H1 (cell line): ENCODE results near the gene EFCAB13. TPM values are rescaled to one million over a fixed set of nuclear protein-coding genes. Genes with fewer than 3 reads are reported as not detected.

Experiments
- CTCF ChIA-PET: fragments of 300-600 bp; sonication (Branson Sonifier 250); formaldehyde crosslinking; loops from one replicate; lab custom pipeline; 2021; ENCODE audit not compliant: partially characterized antibody; lab: Charles Lee
- POLR2A ChIA-PET: fragments of 300-600 bp; sonication (Branson Sonifier 250); formaldehyde crosslinking; loops from one replicate; lab custom pipeline; 2021; ENCODE audit warnings: inconsistent platforms; ENCODE audit not compliant: partially characterized antibody; lab: Charles Lee
- DNase-seq, 2 experiments: peaks; one replicate each; pipeline versions ENCODE4 v3.0.0 to v3.0.0-alpha.2; 2010 to 2022; ENCODE audit warnings: low spot score in 2 of 2, low read depth in 1 of 2, mixed read lengths in 1 of 2
- FAIRE-seq: peaks from 2 replicates; lab custom pipeline; 2011; peaks lifted over from hg19 to GRCh38; lab: Jason Lieb, UNC
- H2AFZ ChIP-seq: 2 replicates; pipeline ENCODE4 v1.8.1; 2012; ENCODE audit warnings: low read length, inconsistent platforms
- H2AK5ac ChIP-seq: 2 replicates; pipeline ENCODE4 v1.6.1; 2013; ENCODE audit warnings: low read depth, low read length
- H2BK120ac ChIP-seq: replicated peaks from 2 replicates; pipeline ENCODE3; 2013; ENCODE audit warnings: low read depth, low read length, inconsistent platforms
- H2BK12ac ChIP-seq: 2 replicates; pipeline ENCODE4 v1.6.1; 2013; ENCODE audit warnings: low read depth, low read length
- H2BK15ac ChIP-seq: 2 replicates; pipeline ENCODE4 v1.6.1; 2013; ENCODE audit warnings: low read length
- H2BK20ac ChIP-seq: 2 replicates; pipeline ENCODE4 v1.6.1; 2013; ENCODE audit warnings: low read length
- H2BK5ac ChIP-seq: 2 replicates; pipeline ENCODE4 v1.6.1; 2013; ENCODE audit warnings: low read depth, low read length
- H3K14ac ChIP-seq: 2 replicates; pipeline ENCODE4 v1.6.1; 2013; ENCODE audit warnings: inconsistent platforms; ENCODE audit not compliant: insufficient read length
- H3K18ac ChIP-seq: 2 replicates; pipeline ENCODE4 v1.6.1; 2013; ENCODE audit warnings: low read length; ENCODE audit errors: extremely low read depth
- H3K23ac ChIP-seq: 2 replicates; pipeline ENCODE4 v1.6.1; 2013; ENCODE audit warnings: inconsistent platforms; ENCODE audit not compliant: insufficient read length
- H3K23me2 ChIP-seq: 2 replicates; pipeline ENCODE4 v1.6.1; 2013; ENCODE audit warnings: low read depth, low read length
- H3K27ac ChIP-seq: 2 replicates; pipeline ENCODE4 v1.6.1; 2011; ENCODE audit warnings: low read depth, low read length, inconsistent platforms
- H3K27me3 ChIP-seq, 4 experiments: replicated peaks in 1 of 4; 1 replicate in 1 of 4; 2 replicates in 3 of 4; pipeline versions ENCODE4 v1.6.1 to v1.8.1; 2011 to 2013; ENCODE audit warnings: low read length in 3 of 4, mild to moderate bottlenecking in 3 of 4, inconsistent platforms in 2 of 4, mixed read lengths in 2 of 4, moderate library complexity in 1 of 4; ENCODE audit not compliant: control insufficient read depth in 3 of 4, insufficient read depth in 3 of 4; ENCODE audit errors: extremely low read depth in 1 of 4
- H3K36me3 ChIP-seq, 4 experiments: 2 replicates each; pipeline versions ENCODE4 v1.6.1 to v1.8.1; 2011 to 2013; ENCODE audit warnings: mild to moderate bottlenecking in 4 of 4, low read length in 3 of 4, moderate library complexity in 2 of 4, control low read depth in 1 of 4, inconsistent platforms in 1 of 4; ENCODE audit not compliant: insufficient read depth in 4 of 4, control insufficient read depth in 2 of 4
- H3K4ac ChIP-seq: replicated peaks from 2 replicates; pipeline ENCODE3; 2013; ENCODE audit warnings: low read length, low read depth, mixed read lengths, inconsistent platforms; ENCODE audit not compliant: insufficient read length
- H3K4me1 ChIP-seq, 4 experiments: replicated peaks in 1 of 4; 1 replicate in 1 of 4; 2 replicates in 3 of 4; pipeline versions ENCODE4 v1.6.1 to v1.8.1; 2011 to 2013; ENCODE audit warnings: low read length in 3 of 4, inconsistent platforms in 2 of 4, mixed read lengths in 1 of 4; ENCODE audit not compliant: insufficient read depth in 4 of 4, control insufficient read depth in 3 of 4
- H3K4me2 ChIP-seq, 2 experiments: 2 replicates each; pipeline versions ENCODE4 v1.6.1 to v1.8.1; 2011 to 2013; ENCODE audit warnings: low read depth in 2 of 2, low read length in 2 of 2, control low read depth in 1 of 2, inconsistent platforms in 1 of 2, mild to moderate bottlenecking in 1 of 2; ENCODE audit not compliant: insufficient read depth in 1 of 2
- H3K4me3 ChIP-seq, 4 experiments: fragments of 200-600, 300-600 bp in 1 of 4; sonication (generic), shearing (Covaris generic), sonication (Bioruptor Twin) in 1 of 4; 2 replicates each; pipeline versions ENCODE4 v1.5.1 to v1.8.1; 2011 to 2016; ENCODE audit warnings: low read length in 4 of 4, low read depth in 3 of 4, control low read depth in 2 of 4, inconsistent platforms in 2 of 4, mild to moderate bottlenecking in 2 of 4, mixed read lengths in 1 of 4, moderate library complexity in 1 of 4; ENCODE audit not compliant: insufficient read depth in 2 of 4; ENCODE audit errors: extremely low read depth in 1 of 4
- H3K56ac ChIP-seq: replicated peaks from 2 replicates; pipeline ENCODE3; 2013; ENCODE audit warnings: low read depth, mild to moderate bottlenecking, mixed read lengths, low read length, inconsistent platforms; ENCODE audit not compliant: insufficient read length
- H3K79me1 ChIP-seq: 2 replicates; pipeline ENCODE4 v1.6.1; 2013; ENCODE audit warnings: low read depth, low read length, control low read depth
- H3K79me2 ChIP-seq, 2 experiments: 2 replicates each; pipeline versions ENCODE4 v1.6.1 to v1.8.1; 2012 to 2013; ENCODE audit warnings: low read length in 2 of 2, mild to moderate bottlenecking in 2 of 2, inconsistent platforms in 1 of 2; ENCODE audit not compliant: insufficient read depth in 2 of 2, control insufficient read depth in 1 of 2
- H3K9ac ChIP-seq, 4 experiments: replicated peaks in 1 of 4; 1 replicate in 1 of 4; 2 replicates in 3 of 4; pipeline versions ENCODE4 v1.6.1 to v1.8.1; 2011 to 2013; ENCODE audit warnings: low read depth in 3 of 4, low read length in 3 of 4, control low read depth in 2 of 4, mild to moderate bottlenecking in 2 of 4, moderate library complexity in 2 of 4, inconsistent platforms in 1 of 4; ENCODE audit errors: extremely low read depth in 1 of 4
- H3K9me3 ChIP-seq, 2 experiments: 2 replicates each; pipeline versions ENCODE4 v1.6.1 to v1.8.1; 2012 to 2013; ENCODE audit warnings: mild to moderate bottlenecking in 2 of 2, moderate library complexity in 2 of 2, control low read depth in 1 of 2, inconsistent platforms in 1 of 2, low read depth in 1 of 2, low read length in 1 of 2, mixed read lengths in 1 of 2; ENCODE audit not compliant: insufficient read depth in 2 of 2
- H4K20me1 ChIP-seq, 2 experiments: replicated peaks in 1 of 2; 2 replicates each; pipeline versions ENCODE3 to v1.8.1; 2011 to 2013; ENCODE audit warnings: inconsistent platforms in 2 of 2, low read length in 2 of 2, mild to moderate bottlenecking in 1 of 2; ENCODE audit not compliant: insufficient read depth in 2 of 2, control insufficient read depth in 1 of 2
- H4K5ac ChIP-seq: 2 replicates; pipeline ENCODE4 v1.6.1; 2013; ENCODE audit warnings: low read length, low read depth, mixed read lengths, inconsistent platforms; ENCODE audit not compliant: insufficient read length
- H4K8ac ChIP-seq: 2 replicates; pipeline ENCODE4 v1.8.0; 2013; ENCODE audit warnings: mild to moderate bottlenecking, moderate library complexity, low read length, inconsistent platforms; ENCODE audit not compliant: insufficient read depth; ENCODE audit errors: extremely low read depth
- H4K91ac ChIP-seq: replicated peaks from 2 replicates; pipeline ENCODE3; 2013; ENCODE audit warnings: low read length, mixed read lengths, inconsistent platforms; ENCODE audit not compliant: insufficient read length
- BACH1 ChIP-seq: IDR thresholded peaks from 2 replicates; pipeline ENCODE4 v1.6.1; 2012; ENCODE audit warnings: low read length, improper control_type of control experiment
- EZH2 ChIP-seq: fragments of 200-600 bp; sonication (generic); IDR thresholded peaks from 2 replicates; pipeline ENCODE4 v1.7.1; 2012; ENCODE audit warnings: low read depth, mild to moderate bottlenecking, moderate library complexity, low read length, inconsistent platforms; ENCODE audit not compliant: severe bottlenecking
- HDAC2 ChIP-seq, 2 experiments: fragments of 300-600 bp in 1 of 2; sonication (generic) in 1 of 2; IDR thresholded peaks; 2 replicates each; pipeline ENCODE4 v1.6.1; 2011 to 2012; ENCODE audit warnings: low read depth in 2 of 2, low read length in 2 of 2, mild to moderate bottlenecking in 2 of 2, moderate library complexity in 2 of 2, borderline replicate concordance in 1 of 2, inconsistent platforms in 1 of 2
- JUN ChIP-seq: IDR thresholded peaks from 2 replicates; pipeline ENCODE4 v1.6.1; 2011; ENCODE audit warnings: low read depth, mild to moderate bottlenecking, improper control_type of control experiment, low read length
- KDM1A ChIP-seq: fragments of 200-600, 300-600 bp; sonication (generic); IDR thresholded peaks from 2 replicates; pipeline ENCODE4 v1.7.1; 2016; ENCODE audit warnings: mild to moderate bottlenecking, low read length, borderline replicate concordance
- POLR2A ChIP-seq, 2 experiments: IDR thresholded peaks; 1 replicate in 1 of 2; 2 replicates in 1 of 2; pipeline ENCODE4 v1.6.1; 2011; ENCODE audit warnings: low read depth in 2 of 2, low read length in 2 of 2, mild to moderate bottlenecking in 2 of 2; ENCODE audit errors: control extremely low read depth in 1 of 2
- SIRT6 ChIP-seq: IDR thresholded peaks from one replicate; pipeline ENCODE4 v1.7.1; 2012; ENCODE audit warnings: low read length, inconsistent platforms
- SP1 ChIP-seq: IDR thresholded peaks from 2 replicates; pipeline ENCODE4 v1.6.1; 2011; ENCODE audit warnings: low read depth, low read length
- SP2 ChIP-seq: IDR thresholded peaks from 2 replicates; pipeline ENCODE4 v1.6.1; 2012; ENCODE audit warnings: mild to moderate bottlenecking, low read length, inconsistent platforms
- SP4 ChIP-seq: IDR thresholded peaks from 2 replicates; pipeline ENCODE4 v1.6.1; 2012; ENCODE audit warnings: low read length, inconsistent platforms
- TAF1 ChIP-seq: IDR thresholded peaks from 2 replicates; pipeline ENCODE4 v1.6.1; 2011; ENCODE audit warnings: mild to moderate bottlenecking, low read depth, low read length
- TAF7 ChIP-seq: optimal IDR thresholded peaks from 2 replicates; pipeline ENCODE3; 2011; ENCODE audit warnings: low read depth, mild to moderate bottlenecking, inconsistent platforms, low read length, moderate library complexity, borderline replicate concordance
- TCF12 ChIP-seq: IDR thresholded peaks from 2 replicates; pipeline ENCODE4 v1.6.1; 2011; ENCODE audit warnings: low read depth, mild to moderate bottlenecking, low read length
- YY1 ChIP-seq: IDR thresholded peaks from 2 replicates; pipeline ENCODE4 v1.6.1; 2011; ENCODE audit warnings: low read depth, mild to moderate bottlenecking, low read length
- WGBS, 2 experiments: shearing (Covaris generic) in 1 of 2; methylation state at CpG; one replicate each; pipeline versions ENCODE4 v1.1.6 to v1.1.7; 2013 to 2015; ENCODE audit warnings: low lambda C conversion rate in 2 of 2, mixed read lengths in 2 of 2, inconsistent platforms in 1 of 2, low coverage in 1 of 2, missing lambda C conversion rate in 1 of 2; ENCODE audit not compliant: insufficient replicate concordance in 2 of 2, insufficient coverage in 1 of 2, insufficient read length in 1 of 2; ENCODE audit errors: extremely low coverage in 1 of 2, missing lambda C conversion rate in 1 of 2; 5-methylcytosine and 5-hydroxymethylcytosine counted together
- polyA plus RNA-seq, 7 experiments: library from polyadenylated mRNA; depleted of rRNA in 3 of 7; stranded (reverse) in 5 of 7; unstranded in 2 of 7; fragments of >200 nt in 5 of 7; fragments of 200-250 nt in 2 of 7; gene quantifications; 1 replicate in 5 of 7; 2 replicates in 1 of 7; 4 replicates in 1 of 7; pipeline versions ENCODE4 v1.2.1 to v1.2.3, GENCODE V29; 2011 to 2013; ENCODE audit warnings: missing spikeins in 2 of 7, mixed read lengths in 2 of 7
- total RNA-seq: library from RNA; stranded (reverse); fragmentation: NEBNext Ultra II Directional; extraction: Animal tissue kit (Norgen Biotek cat#: 25700); gene quantifications from 2 replicates; pipeline ENCODE4 v1.2.1, GENCODE V29; 2021

The EFCAB13 gene
- total and polyA plus RNA-seq, 2 of the 8 experiments (the other 6 are each of a cell fraction or from before 2014, with no cell fraction given): 0.12 to 2.0 TPM

DNA sequence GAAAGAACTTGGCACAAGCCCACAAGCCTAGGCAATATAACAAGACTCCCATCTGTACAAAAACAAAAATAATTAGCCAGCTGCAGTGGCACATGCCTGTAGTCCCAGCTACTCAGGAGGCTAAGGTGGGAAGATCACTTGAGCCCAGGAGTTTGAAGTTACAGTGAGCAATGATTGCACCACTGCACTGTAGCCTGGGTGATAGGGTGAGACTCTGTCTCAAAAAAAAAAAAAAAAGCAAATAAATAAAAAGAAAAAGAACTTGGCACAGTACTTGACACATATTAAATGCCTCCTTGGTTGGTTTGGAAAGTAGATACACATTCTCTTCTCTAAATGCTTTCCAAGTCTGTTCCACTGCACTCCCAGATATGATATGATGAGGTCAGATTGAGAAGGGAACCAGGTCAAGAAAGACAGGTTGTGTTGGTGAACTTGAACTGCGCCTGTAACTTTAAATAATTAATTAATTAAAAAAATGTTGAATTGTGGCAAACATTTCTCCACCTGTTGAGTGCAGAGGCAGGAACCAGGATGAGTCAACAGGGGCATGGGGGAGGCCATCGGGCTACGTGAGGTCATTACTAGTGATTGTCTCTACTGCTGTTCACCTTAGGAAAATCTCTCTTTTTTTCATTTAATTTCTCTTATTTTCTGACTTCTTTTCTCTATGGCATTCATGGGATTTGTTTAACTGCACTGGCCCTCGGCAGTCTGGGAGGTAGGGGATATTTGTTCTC lies 25.9 kb upstream of the EFCAB13 start:
- no peak for FAIRE-seq
- no peak for DNase-seq
- no peaks in the 10 kb centered on the region for H3K79me1 ChIP-seq
- H2BK12ac ChIP-seq: no peak overlapping the region
- H4K5ac ChIP-seq: no peak overlapping the region
- H2AFZ ChIP-seq: no peak overlapping the region
- no peak overlapping the region for H3K18ac ChIP-seq
- H3K27ac ChIP-seq: no peak overlapping the region
- H3K4me3 ChIP-seq: no peak overlapping the region
- no peaks in the 10 kb centered on the region; a peak in 1 of 7 replicates for H3K27me3 ChIP-seq
- H3K23me2 ChIP-seq: no peaks in the 10 kb centered on the region
- H4K20me1 ChIP-seq: no peaks in the 10 kb centered on the region
- no peak overlapping the region for H2BK15ac ChIP-seq
- WGBS, 2 experiments: 96% methylated on average over 4 of the region's 4 CpGs; no CpG with 5 or more reads in 1 of the 2 experiments
- H3K9ac ChIP-seq: no peak overlapping the region
- H3K9me3 ChIP-seq: no peaks in the 10 kb centered on the region
- H2BK20ac ChIP-seq: no peak overlapping the region
- no peak overlapping the region for H3K14ac ChIP-seq
- H3K79me2 ChIP-seq: no peaks in the 10 kb centered on the region
- peaks cover 0 to 2% (median 0%) of the 10 kb centered on the region in 4 experiments; a peak in 1 of 7 replicates for H3K4me1 ChIP-seq
- no peak overlapping the region for H4K8ac ChIP-seq
- H3K36me3 ChIP-seq: no peaks in the 10 kb centered on the region
- H2BK120ac ChIP-seq: no peak overlapping the region
- ChIA-PET POLR2A (no interaction called here), CTCF (no interaction called here)
- H3K4ac ChIP-seq: no peak overlapping the region
- H4K91ac ChIP-seq: no peak overlapping the region
- H3K56ac ChIP-seq: no peak overlapping the region
- no peak overlapping the region for H2AK5ac ChIP-seq
- H3K23ac ChIP-seq: no peak overlapping the region
- no peak overlapping the region for H3K4me2 ChIP-seq
- H2BK5ac ChIP-seq: no peak overlapping the region
- TF ChIP-seq HDAC2 (IDR thresholded peaks at IDR 0.05; ENCODE audit: borderline replicate concordance in 1 of 2, low read depth in 2 of 2, low read length in 2 of 2) (no peak), SP1 (no peak), SP2 (no peak), BACH1 (no peak), KDM1A (no peak), TCF12 (no peak), JUN (no peak), SIRT6 (no peak), TAF1 (no peak), EZH2 (no peak), SP4 (no peak), YY1 (no peak), TAF7 (no peak), POLR2A (IDR thresholded peaks at IDR 0.05; ENCODE audit: control extremely low read depth in 1 of 2, low read depth in 2 of 2, low read length in 2 of 2) (no peak)
